ENCODE measurements around the gene DHCR24. TPM values are rescaled to one million over a fixed set of nuclear protein-coding genes. Genes with fewer than 3 reads are reported as not detected.

DHCR24 gene
- total and polyA plus RNA-seq, 2 donors (not counting 3 experiments of a cell fraction or from before 2014, with no cell fraction given) = 223 to 239 TPM

DNA sequence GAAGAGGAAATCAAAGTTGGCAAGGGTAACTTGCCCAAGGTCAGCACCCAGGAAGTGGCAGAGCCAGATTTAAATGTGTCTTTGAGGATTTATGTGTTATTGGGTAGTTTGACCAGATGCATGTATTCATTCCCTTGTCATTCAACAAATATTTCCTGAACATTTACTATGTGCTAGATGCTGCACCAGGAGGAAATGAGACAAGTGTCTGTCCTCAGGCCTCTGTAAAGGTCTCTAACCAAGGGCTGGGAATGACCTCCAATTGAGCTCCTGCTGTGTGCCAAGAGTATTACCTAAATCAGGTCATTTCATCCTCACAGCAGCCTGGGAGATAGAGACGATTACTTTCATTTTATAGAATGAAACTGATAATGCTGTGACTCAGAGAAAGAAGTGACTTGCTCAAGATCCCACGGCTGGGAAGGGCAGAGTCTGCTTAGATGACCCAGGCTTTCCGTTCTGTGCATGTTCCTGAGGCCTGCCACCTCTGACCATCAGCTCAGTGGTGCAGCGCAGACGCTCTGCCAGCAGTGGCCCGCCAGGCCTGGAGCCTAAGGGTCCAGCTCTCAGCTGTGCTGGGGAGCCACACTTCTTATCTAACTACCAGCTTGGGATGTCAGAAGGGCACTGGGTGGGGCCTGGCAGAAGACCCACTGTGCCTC is 82.4 kb downstream of the DHCR24 start:
- Histone ChIP-seq H3K9me1 (replicated peaks; ENCODE audit: control insufficient read depth, extremely low read depth, insufficient read depth, low read length) (no peaks in the 10 kb centered on the region), H4K20me1 (replicated peaks; ENCODE audit: control insufficient read depth, extremely low read depth, insufficient read depth, low read length) (no peaks in the 10 kb centered on the region), H3K79me2 (ENCODE audit: control insufficient read depth, insufficient read depth, low read length) (no peaks in the 10 kb centered on the region), H3K27me3 (ENCODE audit: control insufficient read depth in 2 of 2, insufficient read depth in 2 of 2, low read length in 2 of 2) (peaks cover 21 to 24% of the 10 kb centered on the region in 2 experiments), H3K36me3 (ENCODE audit: control insufficient read depth in 2 of 2, extremely low read depth in 1 of 2, insufficient read depth in 2 of 2, low read length in 2 of 2) (no peaks in the 10 kb centered on the region), H3K4me2 (ENCODE audit: insufficient read depth, low read length) (no peak overlapping the region), H2AFZ (ENCODE audit: low read depth, low read length) (no peak overlapping the region), H3K9ac (replicated peaks; ENCODE audit: extremely low read depth, insufficient read depth, low read length) (no peak overlapping the region), H3K4me1 (ENCODE audit: control insufficient read depth, extremely low read depth, insufficient read depth, low read length) (peaks cover 4% of the 10 kb centered on the region), H3K4me3 (replicated peaks in 1 of 3; ENCODE audit: insufficient read depth in 1 of 3, low read depth in 1 of 3, low read length in 3 of 3) (no peak overlapping the region), H3K9me3 (replicated peaks; ENCODE audit: control insufficient read depth, insufficient read depth, low read length) (no peaks in the 10 kb centered on the region), H3K27ac (ENCODE audit: insufficient read depth, low read depth, low read length) (no peak overlapping the region)
- DNase-seq (ENCODE audit: low read depth, low spot score) (no peak), FAIRE-seq (no peak)
- TF ChIP-seq EZH2 (IDR thresholded peaks at IDR 0.05; ENCODE audit: borderline replicate concordance, low read depth, low read length, severe bottlenecking) = no peak
- TF ChIP-seq, protein P1, sequence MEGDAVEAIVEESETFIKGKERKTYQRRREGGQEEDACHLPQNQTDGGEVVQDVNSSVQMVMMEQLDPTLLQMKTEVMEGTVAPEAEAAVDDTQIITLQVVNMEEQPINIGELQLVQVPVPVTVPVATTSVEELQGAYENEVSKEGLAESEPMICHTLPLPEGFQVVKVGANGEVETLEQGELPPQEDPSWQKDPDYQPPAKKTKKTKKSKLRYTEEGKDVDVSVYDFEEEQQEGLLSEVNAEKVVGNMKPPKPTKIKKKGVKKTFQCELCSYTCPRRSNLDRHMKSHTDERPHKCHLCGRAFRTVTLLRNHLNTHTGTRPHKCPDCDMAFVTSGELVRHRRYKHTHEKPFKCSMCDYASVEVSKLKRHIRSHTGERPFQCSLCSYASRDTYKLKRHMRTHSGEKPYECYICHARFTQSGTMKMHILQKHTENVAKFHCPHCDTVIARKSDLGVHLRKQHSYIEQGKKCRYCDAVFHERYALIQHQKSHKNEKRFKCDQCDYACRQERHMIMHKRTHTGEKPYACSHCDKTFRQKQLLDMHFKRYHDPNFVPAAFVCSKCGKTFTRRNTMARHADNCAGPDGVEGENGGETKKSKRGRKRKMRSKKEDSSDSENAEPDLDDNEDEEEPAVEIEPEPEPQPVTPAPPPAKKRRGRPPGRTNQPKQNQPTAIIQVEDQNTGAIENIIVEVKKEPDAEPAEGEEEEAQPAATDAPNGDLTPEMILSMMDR (IDR thresholded peaks at IDR 0.05; ENCODE audit: extremely low read depth in 1 of 2, insufficient read depth in 1 of 2, low read depth in 1 of 2, low read length in 2 of 2) = no peak
- no peak for TF ChIP-seq POLR2A (IDR thresholded peaks at IDR 0.05; ENCODE audit: low read depth, low read length)
- TF ChIP-seq FOS (IDR thresholded peaks at IDR 0.05; ENCODE audit: borderline replicate concordance, insufficient read depth, low read length) = no peak
- TF ChIP-seq JUN (IDR thresholded peaks at IDR 0.05; ENCODE audit: borderline replicate concordance, insufficient read depth, insufficient read length, low read depth) = no peak
- no peak for TF ChIP-seq POLR2AphosphoS5 (IDR thresholded peaks at IDR 0.05; ENCODE audit: insufficient read depth, low read depth, low read length)
- TF ChIP-seq GATA2 (IDR thresholded peaks at IDR 0.05; ENCODE audit: insufficient read depth, insufficient read length, low read depth, low read length) = no peak
- CTCF ChIA-PET = interaction anchor here (0.8 to 0.9 kb wide), 2 partner anchors 11 to 305 kb away, joined by 3 to 4 read pairs; no protein-coding TSS in a partner anchor
- intact Hi-C loops (cut with micrococcal nuclease) (loop anchor here (5.0 kb wide), 1 partner anchor 732 kb away; no protein-coding TSS in a partner anchor), dilution Hi-C loops (cut with MboI; ENCODE audit: extremely low pct_ligation_motif_present, low sequenced_read_pairs) (no loop called here)
- POLR2A ChIA-PET = no interaction called here
- BruUV-seq (replicated peaks) = no TSS peak

Measured in endothelial cell of umbilical vein (primary cell).